NOMO-1 treated with dmso at 0.1 percent for 144 hours (cell line): ENCODE data around the gene VAPB.

Experiments
- DNase-seq: peaks from one replicate; lab custom pipeline; 2025; ENCODE audit not compliant: unreplicated experiment; lab: John Stamatoyannopoulos, UW

VAPB gene

DNA sequence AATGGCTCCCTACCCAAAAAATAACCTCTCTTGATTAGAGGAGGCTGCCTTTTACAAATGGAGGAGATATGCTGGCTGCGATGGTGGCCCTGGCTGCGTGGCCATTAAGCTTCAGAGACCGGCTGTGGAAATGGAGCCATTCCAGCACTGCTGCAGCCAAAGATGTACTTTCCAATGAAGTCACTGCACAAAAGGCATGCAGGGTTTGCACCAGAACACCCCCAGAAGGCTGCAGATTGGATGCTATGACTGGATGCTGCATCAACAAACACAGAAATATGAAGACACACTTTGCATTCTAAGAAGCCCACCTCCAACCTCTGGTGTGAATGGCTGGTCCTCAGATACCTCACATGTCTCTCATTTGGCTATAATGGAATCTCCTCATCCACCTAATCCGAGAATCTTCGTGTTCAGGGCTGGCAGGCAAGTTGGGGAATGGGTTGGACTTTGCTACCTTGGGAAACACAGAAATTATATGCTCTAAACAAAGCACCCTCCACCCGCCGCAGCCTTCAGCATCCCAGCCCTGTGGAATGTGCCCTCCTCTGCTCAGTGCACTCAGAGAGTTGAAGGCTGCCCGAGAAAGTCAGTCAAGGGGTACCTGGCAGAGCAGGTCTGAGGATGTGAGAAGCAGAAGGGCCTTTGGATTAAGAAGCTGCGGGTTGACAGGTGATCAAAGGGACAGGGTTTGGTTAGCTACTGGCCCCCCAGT lies 90.9 kb downstream of the VAPB start:
- no peak for DNase-seq

DNA sequence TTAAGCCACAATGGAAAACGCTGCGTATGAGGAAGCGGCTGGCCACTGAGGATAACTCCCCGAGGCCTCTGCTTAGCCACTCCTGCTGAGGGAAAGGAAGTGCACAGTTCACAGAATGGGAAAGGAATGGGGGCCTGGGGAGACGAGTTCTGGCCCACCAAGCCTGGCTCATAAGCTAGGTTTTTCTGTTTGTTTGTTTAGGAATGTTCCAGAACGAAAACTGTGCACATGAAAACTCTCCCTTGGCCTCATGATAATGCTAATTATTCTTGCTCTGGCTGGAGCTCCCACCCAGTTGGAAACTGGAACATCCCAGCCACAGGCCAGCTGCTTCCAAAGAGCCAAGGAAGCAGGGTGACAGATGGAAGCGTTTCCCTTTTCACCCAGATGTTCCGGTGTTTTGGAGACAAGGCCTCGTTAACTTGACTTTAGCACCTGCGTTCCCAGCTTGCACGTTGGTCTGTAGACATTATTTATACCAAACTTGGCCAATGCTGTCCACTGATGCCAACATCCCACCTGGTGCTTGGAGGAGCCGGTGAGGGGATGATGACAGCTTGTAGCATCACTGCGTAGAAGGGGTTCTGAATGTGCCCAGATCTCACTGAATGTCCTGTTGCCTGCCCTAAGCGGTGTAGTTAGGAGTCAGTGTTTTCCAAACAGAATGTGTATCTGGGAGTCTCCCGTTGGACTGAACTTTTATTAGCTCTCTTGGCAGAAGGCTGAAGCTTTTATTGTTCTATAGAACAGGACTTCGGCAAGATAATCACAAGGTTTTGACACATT lies 91.7 kb downstream of the VAPB start:
- DNase-seq = no peak

DNA sequence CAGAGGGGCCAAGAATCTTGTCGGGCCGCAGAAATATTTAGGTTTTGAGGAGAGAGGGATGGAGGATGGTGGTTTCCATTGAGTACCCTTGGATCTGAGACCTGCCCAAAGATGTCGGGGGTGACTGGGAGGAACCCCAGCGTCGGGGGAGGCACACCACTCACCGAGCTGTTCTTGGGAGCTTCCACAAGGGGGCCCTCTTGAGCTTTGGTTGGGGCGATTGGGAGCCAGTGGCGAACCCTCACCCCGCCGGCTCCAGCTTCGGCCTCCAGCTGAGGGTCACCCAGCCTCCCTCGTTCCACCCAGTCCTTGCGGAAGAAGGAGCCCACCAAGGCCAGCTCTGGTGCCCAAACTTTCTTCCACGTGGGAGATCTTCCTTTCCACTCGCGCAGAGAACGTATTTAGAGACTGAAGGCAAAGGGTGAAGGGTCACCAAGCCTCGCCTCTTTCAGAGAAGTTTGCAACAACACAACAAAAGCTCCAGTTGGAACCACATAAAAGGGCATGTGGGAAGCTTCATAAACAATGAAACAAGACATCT lies 92.5 kb downstream of the VAPB start:
- no peak for DNase-seq

- no peak for DNase-seq
These were observed 93.4 kb downstream of the VAPB start for GRCh38 chr20:58482416-58482815.

DNA sequence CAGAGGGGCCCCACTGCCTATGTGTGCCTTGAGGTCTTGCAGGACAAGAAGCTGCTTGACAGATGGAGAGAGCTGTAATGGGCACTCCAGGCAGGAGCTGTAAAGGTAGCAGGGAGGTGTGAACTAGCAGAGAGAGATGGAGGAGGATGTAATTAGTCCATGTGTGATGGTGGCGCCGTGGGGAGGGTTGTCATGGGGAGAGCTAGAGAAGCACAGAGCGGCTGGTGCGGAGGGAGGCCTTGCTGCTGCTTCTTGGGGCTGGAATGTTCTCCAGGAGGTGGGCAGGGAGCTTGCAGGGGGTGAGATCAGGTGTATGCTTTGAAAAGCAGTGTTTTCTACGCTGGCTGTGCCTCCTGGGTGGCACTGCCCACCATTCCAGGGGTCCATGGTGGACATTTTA lies 94.0 kb downstream of the VAPB start:
- DNase-seq = no peak

DNA sequence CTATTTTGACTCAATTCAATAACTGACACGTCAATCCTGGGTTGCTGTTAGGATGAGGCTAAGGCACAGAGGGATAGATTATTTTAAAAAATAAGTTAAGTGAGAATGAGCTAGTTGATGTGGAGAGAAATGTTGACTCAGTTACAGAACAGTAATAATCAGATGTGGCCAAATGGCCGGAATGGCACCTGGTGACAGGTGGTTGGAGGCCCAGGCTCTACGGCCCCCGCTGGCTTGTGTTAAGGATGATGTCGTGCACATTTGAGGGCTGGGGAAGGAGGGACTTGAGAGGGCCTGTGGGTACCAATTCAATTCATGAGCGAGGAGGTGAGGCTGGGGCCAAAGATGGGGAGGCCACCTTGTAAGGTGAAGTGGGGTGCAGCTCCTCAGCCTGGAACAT lies 94.4 kb downstream of the VAPB start:
- DNase-seq = no peak

DNA sequence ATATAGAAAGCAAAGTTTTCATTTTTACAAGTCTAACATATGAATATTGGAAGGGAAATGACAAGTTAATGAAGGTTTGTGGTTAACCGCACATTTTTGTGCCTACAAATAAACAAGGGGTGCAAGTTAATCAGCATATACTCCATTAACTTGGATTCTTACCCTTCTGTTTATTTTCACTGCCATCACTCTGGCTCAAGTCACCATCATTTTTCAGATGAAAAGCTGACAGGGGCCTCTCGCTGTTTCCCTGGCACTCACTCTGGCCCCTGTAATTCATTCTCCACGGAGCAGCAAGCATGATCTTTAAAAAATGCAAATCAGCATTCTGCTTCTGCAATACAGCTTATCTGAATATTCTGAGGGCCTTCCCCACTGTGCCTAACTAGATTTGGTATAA lies 96.4 kb downstream of the VAPB start:
- no peak for DNase-seq

DNA sequence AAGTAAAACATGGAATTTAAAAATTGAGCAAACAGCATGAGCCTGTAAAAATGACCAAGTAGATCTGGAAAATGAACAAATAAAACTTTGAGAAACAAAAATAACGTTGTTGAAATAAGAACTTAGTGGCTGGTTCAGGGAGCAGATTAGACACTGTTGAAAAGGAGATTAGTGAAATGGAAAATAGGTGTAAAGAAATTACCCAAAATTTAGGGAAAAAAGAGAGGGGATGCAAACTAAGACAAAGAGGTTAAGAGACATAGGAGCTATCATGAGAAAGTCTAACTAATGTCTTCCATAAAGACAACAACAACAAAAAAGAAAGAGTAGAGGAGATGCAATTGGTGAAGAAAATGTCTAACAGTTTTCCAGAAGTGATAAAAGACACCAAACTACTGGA lies 97.2 kb downstream of the VAPB start:
- no peak for DNase-seq

DNA sequence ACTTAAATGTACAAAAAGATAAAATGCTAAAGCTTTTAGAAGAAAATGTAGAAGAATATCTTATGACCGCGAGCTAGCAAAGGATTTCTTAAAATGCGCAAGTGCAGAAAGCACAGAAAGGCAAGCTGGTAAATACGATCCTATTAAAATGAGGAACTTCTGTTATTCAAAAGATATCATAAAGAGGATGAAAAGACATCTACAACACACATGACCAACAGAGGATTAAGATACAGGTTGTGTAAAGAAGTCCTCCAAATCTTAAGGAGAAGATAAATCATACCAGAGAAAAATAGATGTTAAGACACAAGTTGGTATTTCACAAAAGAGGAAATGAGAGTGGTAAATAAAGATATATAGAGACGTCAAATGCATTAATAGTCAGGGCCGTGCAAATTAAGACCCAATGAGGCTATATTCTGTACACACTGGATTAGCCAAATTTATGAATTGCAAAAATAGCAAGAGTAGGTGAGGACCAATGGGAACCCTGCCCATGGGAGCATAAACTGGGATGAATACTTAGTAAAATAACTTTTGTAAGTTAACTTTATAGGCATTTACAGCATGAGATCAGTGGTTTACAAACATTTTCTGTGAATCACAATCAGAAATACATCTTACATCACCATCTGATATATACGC lies 103.2 kb downstream of the VAPB start:
- DNase-seq = no peak

DNA sequence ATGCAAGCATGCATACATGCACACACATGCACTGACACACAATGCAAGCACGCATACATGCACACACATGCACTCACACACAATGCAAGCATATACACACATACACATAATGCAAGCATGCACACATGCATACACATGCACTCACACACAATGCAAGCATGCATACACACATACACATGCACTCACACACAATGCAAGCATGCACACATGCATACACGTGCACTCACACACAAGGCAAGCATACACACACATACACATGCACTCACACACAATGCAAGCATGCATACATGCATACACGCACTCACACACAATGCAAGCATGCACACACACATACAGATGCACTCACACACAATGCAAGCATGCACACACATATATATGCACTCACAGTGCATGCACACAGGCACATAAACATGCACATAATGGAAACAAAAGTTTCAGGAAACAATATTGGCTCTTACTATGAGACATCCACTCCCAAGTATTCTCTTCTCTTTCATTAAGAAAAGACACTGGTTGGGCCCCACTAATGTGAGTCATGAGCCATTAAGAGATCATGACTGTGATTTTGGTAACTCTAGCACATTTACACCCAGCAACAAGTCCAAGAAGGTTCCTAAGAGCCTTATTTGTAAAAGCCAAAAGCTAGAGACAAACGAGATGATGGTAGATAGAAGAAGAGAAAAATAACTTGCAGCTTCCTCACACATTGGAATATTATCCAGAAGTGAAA lies 103.9 kb downstream of the VAPB start:
- no peak for DNase-seq

GRCh38 chr20:58494923-58495622 lies 106.0 kb downstream of the VAPB start:
- no peak for DNase-seq

DNA sequence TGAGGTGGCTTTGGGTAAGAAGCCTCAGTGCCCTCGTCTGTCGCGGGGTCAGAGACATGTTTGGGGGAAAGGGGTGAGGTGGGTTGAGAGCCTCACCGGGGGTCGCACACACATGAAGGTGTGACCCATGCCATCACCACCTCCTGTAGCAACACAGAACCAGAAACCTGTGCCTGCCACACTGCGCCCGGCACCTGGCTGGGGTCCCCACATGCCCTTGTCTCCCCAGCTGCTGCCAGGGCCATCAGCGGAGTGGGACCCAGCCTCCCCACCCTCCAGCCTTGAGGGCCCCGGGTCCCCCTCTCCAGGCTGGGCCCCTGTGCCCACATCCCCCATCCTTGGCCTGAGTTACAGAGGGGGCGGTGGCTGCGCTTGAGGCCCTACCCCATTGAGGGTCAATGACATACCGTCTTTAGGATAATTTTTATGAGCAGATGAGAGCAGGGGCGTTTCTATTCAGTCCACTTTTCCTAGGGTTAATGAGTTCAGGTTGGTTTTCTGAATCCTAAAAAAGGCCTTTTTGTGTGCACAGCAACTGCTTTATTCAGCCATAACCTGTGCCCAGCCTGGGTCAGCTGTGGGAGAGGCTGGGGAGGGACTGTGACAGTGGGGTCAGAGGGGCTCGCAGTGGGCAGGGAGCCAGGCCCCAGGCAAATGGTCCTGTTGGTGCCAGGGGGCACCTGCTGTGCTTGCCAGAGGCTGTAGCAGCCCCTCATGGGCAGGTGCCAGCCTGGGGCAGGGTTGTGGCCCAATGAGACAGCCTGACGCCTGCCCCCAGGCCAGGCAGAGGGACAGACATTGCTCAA lies 106.8 kb downstream of the VAPB start:
- DNase-seq = no peak

- no peak for DNase-seq
These were observed 107.4 kb downstream of the VAPB start for GRCh38 chr20:58496429-58496769.

DNA sequence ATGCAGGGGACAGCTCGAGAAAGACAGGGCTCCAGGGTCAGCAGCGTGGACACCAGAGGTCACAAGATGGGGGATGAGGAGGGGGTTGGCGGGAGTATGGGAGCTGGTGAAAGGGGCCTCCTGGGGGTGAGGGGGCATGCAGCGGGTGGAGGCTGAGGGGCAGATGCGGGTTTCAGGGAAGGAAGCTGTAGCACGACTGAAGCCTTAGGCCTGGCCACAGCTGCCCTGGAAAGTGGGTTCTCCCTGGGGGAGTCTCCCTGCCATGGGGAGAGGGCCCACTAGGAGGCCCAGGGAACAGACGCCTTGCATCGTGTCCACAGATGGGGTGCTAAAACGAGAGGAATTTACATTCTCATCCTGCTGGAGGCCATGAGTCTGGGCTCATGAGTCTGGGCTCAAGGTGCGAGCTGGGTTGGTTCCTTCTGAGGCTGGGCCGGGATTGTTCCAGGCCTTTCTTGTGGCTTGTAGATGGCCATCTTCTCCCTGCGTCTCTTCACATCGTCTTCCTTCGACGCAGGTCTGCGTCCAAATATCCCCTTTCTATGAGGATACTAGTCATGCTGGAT lies 108.1 kb downstream of the VAPB start:
- no peak for DNase-seq

- DNase-seq = no peak
These were observed 108.9 kb downstream of the VAPB start for GRCh38 chr20:58497724-58498469.

- no peak for DNase-seq
These were observed 109.5 kb downstream of the VAPB start for GRCh38 chr20:58498470-58499068.

DNA sequence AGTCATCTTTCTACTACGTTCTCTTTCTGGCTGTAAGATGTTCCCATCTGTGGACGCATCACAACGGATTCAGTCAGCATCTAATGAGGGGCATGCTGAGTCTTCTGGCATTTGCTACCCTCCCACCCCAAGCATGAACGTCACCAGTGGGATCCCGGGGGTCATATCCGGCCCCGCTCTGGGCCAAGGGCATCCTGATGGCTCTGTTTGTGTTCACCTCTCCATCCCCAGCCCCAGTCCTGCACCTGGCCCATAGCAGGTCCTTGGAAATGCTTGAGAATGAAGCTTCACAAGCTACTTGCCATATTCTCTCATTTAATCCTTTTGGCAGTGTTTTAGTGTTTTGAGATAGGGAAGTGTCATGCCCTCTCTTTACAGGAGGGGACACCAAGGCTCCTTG lies 111.2 kb downstream of the VAPB start:
- no peak for DNase-seq
